Naive B cell (primary cell): ENCODE measurements around the gene CYP27B1. TPM values are rescaled to one million over a fixed set of nuclear protein-coding genes. Genes with fewer than 3 reads are reported as not detected.

Experiments used
- ATAC-seq, 2 donors: fragments of 150-1000 bp; cut with Tn5 transposase; 2 replicates each; pipeline ENCODE4 v1.10.0; 2021; ENCODE audit warnings: low read depth in 2 of 2, mild to moderate bottlenecking in 2 of 2, moderate library complexity in 2 of 2
- DNase-seq: peaks from one replicate; pipeline ENCODE4 v3.0.0; 2022
- H3K27ac Mint-ChIP-seq, 6 donors: one replicate each; pipeline ENCODE4 v1.8.0; 2020 to 2022; ENCODE audit warnings: mild to moderate bottlenecking in 6 of 6, mixed read lengths in 6 of 6, moderate library complexity in 5 of 6, inconsistent platforms in 2 of 6
- H3K27me3 Mint-ChIP-seq, 3 donors: one replicate each; pipeline ENCODE4 v1.8.0; 2021 to 2022; ENCODE audit warnings: mixed read lengths in 3 of 3, mild to moderate bottlenecking in 1 of 3
- H3K36me3 Mint-ChIP-seq, 2 donors: one replicate each; pipeline ENCODE4 v1.8.0; 2020 to 2022; ENCODE audit warnings: mixed read lengths in 2 of 2, inconsistent platforms in 1 of 2, mild to moderate bottlenecking in 1 of 2
- H3K4me1 Mint-ChIP-seq, 3 donors: one replicate each; pipeline ENCODE4 v1.8.0; 2020 to 2022; ENCODE audit warnings: mixed read lengths in 3 of 3, inconsistent platforms in 1 of 3, mild to moderate bottlenecking in 1 of 3, moderate library complexity in 1 of 3
- H3K4me3 Mint-ChIP-seq, 8 donors: one replicate each; pipeline ENCODE4 v1.8.0; 2020 to 2022; ENCODE audit warnings: mild to moderate bottlenecking in 8 of 8, mixed read lengths in 8 of 8, moderate library complexity in 8 of 8, inconsistent platforms in 2 of 8
- H3K9me3 Mint-ChIP-seq, 7 donors: one replicate each; pipeline ENCODE4 v1.8.0; 2020 to 2022; ENCODE audit warnings: mixed read lengths in 7 of 7, mild to moderate bottlenecking in 5 of 7, inconsistent platforms in 2 of 7, moderate library complexity in 1 of 7
- polyA plus RNA-seq, 6 donors: library from polyadenylated mRNA; unstranded; fragments of 300-500 nt; fragmentation: Illumina TruSeq; gene quantifications; one replicate each; pipeline ENCODE4 v1.2.3, GENCODE V29; 2021; ENCODE audit warnings: low read depth in 6 of 6

The CYP27B1 gene
- polyA plus RNA-seq, 6 donors from 2014 or later: 0.09 to 0.58 (median 0.31) TPM; not detected in 3

DNA sequence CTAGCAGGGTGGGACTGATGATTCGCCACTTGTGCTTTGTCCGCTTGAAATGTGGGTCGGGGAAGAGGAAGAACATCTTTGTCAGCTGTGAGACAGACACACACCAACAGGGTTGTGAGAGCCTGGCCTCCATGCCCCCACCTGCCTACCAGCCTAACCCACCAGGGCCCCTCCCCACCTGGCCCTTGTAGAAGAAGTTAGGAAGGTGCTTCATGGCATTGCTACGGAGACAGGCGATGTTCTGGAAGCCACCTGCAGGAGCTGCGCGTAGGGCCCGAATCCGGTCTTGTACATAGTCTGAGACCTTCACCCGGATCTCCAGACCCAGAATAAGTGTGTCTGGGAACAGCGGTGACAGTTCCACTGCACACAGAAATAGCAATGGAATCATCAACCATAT, 2.7 kb upstream of the CYP27B1 start:
- Mint-ChIP-seq H3K27ac (peak overlapping the region in 1 of 6 donors; percentile 56), H3K4me1 (peaks cover 41 to 46% (median 42%) of the 10 kb centered on the region in 3 donors), H3K27me3 (peaks cover 14 to 35% (median 23%) of the 10 kb centered on the region in 3 donors), H3K36me3 (peaks cover 0 to 5% of the 10 kb centered on the region in 2 donors), H3K4me3 (peak overlapping the region in 4 of 8 donors; percentile 54 to 95 (median 81)), H3K9me3 (no peaks in the 10 kb centered on the region)
- ATAC-seq (no peak), DNase-seq (no peak)

DNA sequence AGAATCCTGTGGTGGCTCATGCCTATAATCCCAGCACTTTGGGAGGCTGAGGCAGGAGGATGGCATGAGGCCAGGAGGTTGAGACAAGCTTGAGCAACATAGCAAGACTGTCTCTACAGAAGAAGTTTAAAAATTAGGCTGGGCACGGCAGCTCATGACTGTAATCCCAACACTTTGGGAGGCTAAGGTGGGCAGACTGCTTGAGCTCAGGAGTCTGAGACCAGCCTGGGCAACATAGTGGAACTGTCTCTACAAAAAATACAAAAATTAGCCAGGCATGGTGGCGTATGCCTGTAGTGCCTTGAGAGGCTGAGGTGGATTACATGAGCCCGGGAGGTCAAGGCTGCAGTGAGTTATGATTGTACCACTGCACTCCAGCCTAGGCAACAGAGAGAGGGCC, 998 bp upstream of the CYP27B1 start:
- Mint-ChIP-seq H3K4me1 (peaks cover 45 to 53% (median 49%) of the 10 kb centered on the region in 3 donors), H3K27me3 (peaks cover 14 to 40% (median 30%) of the 10 kb centered on the region in 3 donors), H3K4me3 (peak overlapping the region in 2 of 8 donors; percentile 53 to 94), H3K9me3 (no peaks in the 10 kb centered on the region), H3K36me3 (peaks cover 0 to 5% of the 10 kb centered on the region in 2 donors), H3K27ac (no peak overlapping the region)
- ATAC-seq: no peak
- no peak for DNase-seq

DNA sequence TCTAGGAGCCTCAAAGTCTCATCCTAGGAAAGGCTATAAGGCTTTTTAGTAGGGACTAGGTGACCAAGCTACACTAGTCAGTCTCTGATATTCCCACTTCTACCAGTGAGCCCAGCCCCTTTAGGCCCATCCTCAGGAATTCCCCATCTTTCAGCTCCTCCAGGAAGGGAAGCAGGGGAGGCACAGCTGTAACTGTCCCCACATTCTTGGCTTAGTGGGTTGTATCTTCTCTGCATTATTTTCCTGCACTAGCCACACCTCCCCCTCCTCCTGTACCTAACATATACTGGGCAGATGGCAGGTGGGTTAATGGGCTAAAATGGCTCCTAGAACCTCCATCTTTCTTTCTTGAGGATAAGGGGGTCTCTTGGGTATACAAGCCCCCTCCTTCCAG, 424 bp upstream of the CYP27B1 start:
- DNase-seq (no peak), ATAC-seq (no peak)
- peaks cover 0 to 5% of the 10 kb centered on the region in 2 donors for H3K36me3 Mint-ChIP-seq
- peaks cover 14 to 40% (median 30%) of the 10 kb centered on the region in 3 donors for H3K27me3 Mint-ChIP-seq
- peaks cover 44 to 52% (median 46%) of the 10 kb centered on the region in 3 donors for H3K4me1 Mint-ChIP-seq
- H3K4me3 Mint-ChIP-seq: peak overlapping the region in 6 of 8 donors; percentile 35 to 93 (median 84)
- H3K9me3 Mint-ChIP-seq: no peaks in the 10 kb centered on the region
- no peak overlapping the region for H3K27ac Mint-ChIP-seq

GRCh38 chr12:57765698-57766463, 997 bp downstream of the CYP27B1 start:
- Mint-ChIP-seq H3K9me3 (no peaks in the 10 kb centered on the region), H3K4me1 (peaks cover 39 to 43% (median 41%) of the 10 kb centered on the region in 3 donors), H3K4me3 (peak overlapping the region; percentile 81 to 94 (median 90)), H3K27ac (peak overlapping the region in 4 of 6 donors; percentile 57 to 84 (median 68)), H3K27me3 (peaks cover 14 to 40% (median 30%) of the 10 kb centered on the region in 3 donors), H3K36me3 (peaks cover 0 to 5% of the 10 kb centered on the region in 2 donors)
- ATAC-seq: peak; percentile 9 to 18
- no peak for DNase-seq

DNA sequence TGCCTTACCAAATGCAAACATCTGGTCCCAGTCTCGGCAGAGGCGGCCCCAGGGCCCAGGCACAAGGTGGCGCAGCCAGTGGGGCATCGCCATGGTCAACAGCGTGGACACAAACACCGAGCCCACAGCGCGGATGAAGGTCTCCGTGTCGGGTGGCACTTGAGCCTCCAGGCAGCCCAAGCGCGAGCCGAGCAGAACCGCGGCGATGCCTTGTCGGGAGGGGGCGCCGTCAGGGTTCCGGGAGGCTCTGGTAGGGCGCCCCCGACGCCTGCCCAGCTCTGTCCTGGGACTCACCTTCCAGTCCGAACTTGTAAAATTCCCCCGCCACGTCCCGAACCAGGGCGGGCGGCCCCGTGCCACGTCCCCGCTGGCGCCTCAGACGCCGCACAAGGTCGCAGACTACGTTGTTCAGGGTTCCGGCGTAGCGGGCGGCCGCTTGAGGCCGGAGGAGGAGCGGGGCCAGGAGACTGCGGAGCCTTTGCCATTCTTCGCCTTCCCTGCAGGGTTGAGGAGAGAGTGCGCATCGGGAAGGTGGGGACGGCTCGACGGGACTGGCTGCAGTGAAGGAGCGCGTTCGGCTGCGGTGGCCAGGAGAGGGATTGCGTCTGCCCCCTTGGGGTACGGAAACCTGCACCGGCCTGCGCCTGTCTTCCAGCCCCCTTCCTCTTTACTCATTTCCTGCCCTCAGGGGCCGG, 1.7 kb downstream of the CYP27B1 start:
- Mint-ChIP-seq H3K27me3 (peaks cover 14 to 40% (median 30%) of the 10 kb centered on the region in 3 donors), H3K27ac (peak overlapping the region in 4 of 6 donors; percentile 34 to 84 (median 68)), H3K4me3 (peak overlapping the region; percentile 81 to 94 (median 90)), H3K4me1 (peaks cover 39 to 48% (median 47%) of the 10 kb centered on the region in 3 donors), H3K9me3 (no peaks in the 10 kb centered on the region), H3K36me3 (peaks cover 0 to 5% of the 10 kb centered on the region in 2 donors)
- ATAC-seq: peak; percentile 76 to 78
- no peak for DNase-seq

- peaks cover 41 to 52% (median 49%) of the 10 kb centered on the region in 3 donors for H3K4me1 Mint-ChIP-seq
- H3K4me3 Mint-ChIP-seq: peak overlapping the region in 7 of 8 donors; percentile 81 to 93 (median 90)
- H3K27me3 Mint-ChIP-seq: peaks cover 14 to 40% (median 30%) of the 10 kb centered on the region in 3 donors
- H3K27ac Mint-ChIP-seq: peak overlapping the region in 3 of 6 donors; percentile 34 to 79 (median 71)
- peaks cover 0 to 4% of the 10 kb centered on the region in 2 donors for H3K36me3 Mint-ChIP-seq
- DNase-seq (no peak), ATAC-seq (peak; percentile 21 to 24)
- H3K9me3 Mint-ChIP-seq: no peaks in the 10 kb centered on the region
These were observed 2.2 kb downstream of the CYP27B1 start for GRCh38 chr12:57764662-57765002.

GRCh38 chr12:57763881-57764661, 2.8 kb downstream of the CYP27B1 start:
- Mint-ChIP-seq H3K36me3 (peaks cover 0 to 8% of the 10 kb centered on the region in 2 donors), H3K4me1 (peaks cover 46 to 57% (median 54%) of the 10 kb centered on the region in 3 donors), H3K9me3 (no peaks in the 10 kb centered on the region), H3K4me3 (peak overlapping the region; percentile 9 to 93 (median 90)), H3K27ac (peak overlapping the region in 1 of 6 donors; percentile 37), H3K27me3 (peaks cover 14 to 40% (median 30%) of the 10 kb centered on the region in 3 donors)
- ATAC-seq (no peak), DNase-seq (no peak)

DNA sequence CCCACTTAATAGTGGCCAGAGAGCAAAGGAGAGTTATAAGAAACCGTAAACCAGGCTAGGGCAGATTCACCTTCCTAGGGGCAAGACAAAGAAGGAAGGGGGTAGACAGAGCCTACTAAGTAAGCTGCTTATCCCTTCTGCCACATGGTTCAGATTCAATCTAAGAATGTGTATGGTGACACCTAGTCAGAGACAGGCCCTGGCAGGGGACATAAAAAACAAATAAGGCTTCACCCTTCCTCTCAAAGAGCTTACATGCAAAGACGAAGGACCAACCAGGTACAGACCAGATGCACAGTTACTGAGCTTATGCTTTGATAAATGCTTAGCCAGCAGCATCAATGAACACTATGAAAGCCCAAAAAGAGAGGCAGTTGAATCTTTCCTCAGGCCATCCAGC, 4.4 kb downstream of the CYP27B1 start:
- H3K4me1 Mint-ChIP-seq: peaks cover 52 to 66% (median 65%) of the 10 kb centered on the region in 3 donors
- H3K27me3 Mint-ChIP-seq: peaks cover 11 to 30% (median 29%) of the 10 kb centered on the region in 3 donors
- peaks cover 7 to 8% of the 10 kb centered on the region in 2 donors for H3K36me3 Mint-ChIP-seq
- DNase-seq (no peak), ATAC-seq (no peak)
- peak overlapping the region in 1 of 8 donors; percentile 81 for H3K4me3 Mint-ChIP-seq
- H3K9me3 Mint-ChIP-seq: no peaks in the 10 kb centered on the region
- no peak overlapping the region for H3K27ac Mint-ChIP-seq

- H3K4me1 Mint-ChIP-seq: peaks cover 56 to 69% (median 68%) of the 10 kb centered on the region in 3 donors
- H3K36me3 Mint-ChIP-seq: peaks cover 7 to 8% of the 10 kb centered on the region in 2 donors
- DNase-seq (no peak), ATAC-seq (no peak)
- H3K9me3 Mint-ChIP-seq: no peaks in the 10 kb centered on the region
- peak overlapping the region in 1 of 8 donors; percentile 6 for H3K4me3 Mint-ChIP-seq
- H3K27ac Mint-ChIP-seq: peak overlapping the region in 1 of 6 donors; percentile 53
- H3K27me3 Mint-ChIP-seq: peaks cover 4 to 25% (median 19%) of the 10 kb centered on the region in 3 donors
These were observed 5.4 kb downstream of the CYP27B1 start for GRCh38 chr12:57761391-57761998.

DNA sequence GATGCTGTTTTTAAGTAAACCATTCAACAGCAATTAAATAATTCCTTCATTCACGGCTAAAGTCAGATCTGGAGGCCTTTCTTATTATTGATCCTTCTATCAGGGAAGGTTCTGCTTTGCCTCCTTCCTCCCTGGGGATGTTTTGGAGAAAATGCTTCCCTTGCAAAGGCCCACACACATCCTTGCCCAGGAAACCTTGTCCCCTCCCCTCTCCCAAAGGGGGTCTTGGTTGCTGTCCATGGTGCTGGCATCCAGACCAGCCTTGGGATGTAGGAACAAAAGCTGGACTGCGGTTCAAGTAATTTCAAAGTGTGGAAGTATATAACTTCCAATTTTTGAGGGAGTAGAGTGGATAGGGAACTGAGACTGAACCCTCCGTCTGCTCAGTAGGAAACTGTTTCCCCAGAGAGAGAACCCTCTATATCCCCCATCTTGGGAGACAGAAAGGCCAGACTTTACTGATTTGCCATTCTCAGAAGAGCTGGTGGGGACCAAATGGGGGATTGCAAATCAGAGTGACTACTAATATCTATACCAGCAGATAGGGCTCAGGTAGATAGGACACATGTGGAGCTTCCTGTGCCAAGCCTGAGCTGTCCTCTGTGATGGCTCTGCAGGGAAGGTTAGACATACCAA, 6.4 kb downstream of the CYP27B1 start:
- H3K9me3 Mint-ChIP-seq: no peaks in the 10 kb centered on the region
- peak overlapping the region in 1 of 8 donors; percentile 74 for H3K4me3 Mint-ChIP-seq
- peak overlapping the region in 1 of 6 donors; percentile 26 for H3K27ac Mint-ChIP-seq
- DNase-seq: no peak
- H3K4me1 Mint-ChIP-seq: peaks cover 54 to 67% (median 65%) of the 10 kb centered on the region in 3 donors
- H3K36me3 Mint-ChIP-seq: peaks cover 7 to 8% of the 10 kb centered on the region in 2 donors
- peaks cover 0 to 15% (median 13%) of the 10 kb centered on the region in 3 donors for H3K27me3 Mint-ChIP-seq
- no peak for ATAC-seq

DNA sequence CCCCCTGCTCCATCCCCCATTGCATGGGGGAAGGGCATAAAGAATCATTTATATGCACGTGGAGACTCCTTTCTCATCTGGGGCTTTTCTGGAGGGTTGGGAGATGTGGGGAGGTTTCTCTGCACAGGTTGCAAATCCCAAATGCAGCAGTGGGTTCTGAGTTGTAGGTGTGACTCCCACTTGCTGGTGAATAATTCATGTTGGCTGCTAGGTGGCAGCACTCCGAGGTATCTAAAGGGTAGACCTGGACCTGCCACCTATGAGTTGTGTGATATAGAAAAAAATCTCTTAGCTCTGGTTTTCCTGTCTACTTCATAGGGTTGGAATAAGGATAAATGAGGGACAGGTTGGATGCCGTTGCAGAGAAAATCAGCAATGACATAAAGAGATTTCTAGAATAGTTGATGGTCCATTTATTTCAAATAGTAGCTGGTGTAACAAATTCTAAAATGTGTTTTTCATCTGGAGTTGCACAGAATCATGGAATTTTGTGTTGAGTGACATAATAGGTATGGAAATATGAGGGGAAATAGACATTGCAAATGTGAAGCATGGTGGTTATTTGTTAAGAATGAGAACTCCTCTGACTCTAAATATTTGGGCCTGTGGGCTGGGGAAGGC, 7.4 kb downstream of the CYP27B1 start:
- no peak for DNase-seq
- Mint-ChIP-seq H3K9me3 (no peaks in the 10 kb centered on the region), H3K27me3 (peaks cover 0 to 6% (median 5%) of the 10 kb centered on the region in 3 donors), H3K4me3 (peak overlapping the region in 3 of 8 donors; percentile 16 to 74 (median 45)), H3K4me1 (peaks cover 50 to 62% (median 59%) of the 10 kb centered on the region in 3 donors), H3K27ac (peak overlapping the region in 4 of 6 donors; percentile 49 to 76 (median 70)), H3K36me3 (peaks cover 7 to 8% of the 10 kb centered on the region in 2 donors)
- ATAC-seq: peak in 1 of 2 donors; percentile 11
